Activated T-helper 1 cell treated with anti-CD3 and anti-CD28 coated beads, Interleukin-12 subunit alpha, Interleukin-12 subunit beta, Interleukin-2, Interleukin-4 antibody, amounts not matched to agents 30 ng/mL and 10 ng/mL and 1 ng/mL, durations not matched to agents 14 hours and 24 hours and 36 hours (primary cell): ENCODE results near the gene TNFSF12. TPM values are rescaled to one million over a fixed set of nuclear protein-coding genes. Genes with fewer than 3 reads are reported as not detected.

Source experiments
- DNase-seq: peaks from one replicate; pipeline ENCODE4 v3.0.0; 2021; ENCODE audit warnings: low spot score
- H3K27ac Mint-ChIP-seq: one replicate; pipeline ENCODE4 v1.8.0; 2021; ENCODE audit warnings: mild to moderate bottlenecking, mixed read lengths
- H3K27me3 Mint-ChIP-seq: one replicate; pipeline ENCODE4 v1.8.0; 2022; ENCODE audit warnings: mild to moderate bottlenecking, moderate library complexity, mixed read lengths; ENCODE audit not compliant: insufficient read depth
- H3K36me3 Mint-ChIP-seq: one replicate; pipeline ENCODE4 v1.8.0; 2021; ENCODE audit warnings: low read depth, mixed read lengths
- H3K4me1 Mint-ChIP-seq: one replicate; pipeline ENCODE4 v1.8.0; 2021; ENCODE audit warnings: low read depth, mixed read lengths
- H3K4me3 Mint-ChIP-seq: one replicate; pipeline ENCODE4 v1.8.0; 2021; ENCODE audit warnings: mild to moderate bottlenecking, moderate library complexity, mixed read lengths
- H3K9me3 Mint-ChIP-seq: one replicate; pipeline ENCODE4 v1.8.0; 2021; ENCODE audit warnings: mixed read lengths
- intact Hi-C: fragments of 100-400 bp; cut with micrococcal nuclease; formaldehyde crosslinking; loops from one replicate; pipeline ENCODE4 v1.15.1; 2024
- total RNA-seq: library from RNA; stranded (reverse); gene quantifications from 2 replicates; pipeline ENCODE4 v1.2.3, GENCODE V29; 2022

The TNFSF12 gene
- total RNA-seq, 1 donor from 2014 or later: 26.5 TPM

GRCh38 chr17:7576432-7576937 lies 27.6 kb downstream of the TNFSF12 start:
- intact Hi-C loops: no loop called here
- H3K27ac Mint-ChIP-seq: peak overlapping the region; percentile 46
- H3K4me1 Mint-ChIP-seq: peaks cover 81% of the 10 kb centered on the region
- H3K36me3 Mint-ChIP-seq: peaks cover 78% of the 10 kb centered on the region
- H3K4me3 Mint-ChIP-seq: peak overlapping the region; percentile 94
- peaks cover 2% of the 10 kb centered on the region for H3K27me3 Mint-ChIP-seq
- no peak for DNase-seq
- no peaks in the 10 kb centered on the region for H3K9me3 Mint-ChIP-seq

GRCh38 chr17:7577327-7578199 lies 28.7 kb downstream of the TNFSF12 start:
- Mint-ChIP-seq H3K4me3 (peak overlapping the region; percentile 94), H3K27ac (peak overlapping the region; percentile 31), H3K27me3 (peaks cover 2% of the 10 kb centered on the region), H3K9me3 (no peaks in the 10 kb centered on the region), H3K4me1 (peaks cover 79% of the 10 kb centered on the region), H3K36me3 (peaks cover 76% of the 10 kb centered on the region)
- intact Hi-C loops: loop anchor here (2.0 kb wide), 1 partner anchor 17 kb away; the partner anchor contains the start of gene SENP3
- DNase-seq: no peak

- H3K27ac Mint-ChIP-seq: peak within 1 kb of the TSS; percentile 86
- DNase-seq: peak; percentile 37
- H3K9me3 Mint-ChIP-seq: no peaks in the 10 kb centered on the region
- H3K27me3 Mint-ChIP-seq: no peaks in the 10 kb centered on the region
- intact Hi-C loops: loop anchor here (2.0 kb wide), 1 partner anchor 18 kb away; the partner anchor contains the start of gene SENP3
- peak within 1 kb of the TSS; percentile 76 for H3K4me3 Mint-ChIP-seq
- peaks cover 81% of the 10 kb centered on the region for H3K4me1 Mint-ChIP-seq
- H3K36me3 Mint-ChIP-seq: peaks cover 69% of the 10 kb centered on the region
These were observed 30.4 kb downstream of the TNFSF12 start, which contains the start of gene CD68 for GRCh38 chr17:7579001-7579833. Gene CD68, plus strand, starts transcription at chr17:7579638. Its CDS starts 40 bp downstream, at chr17:7579678.

- intact Hi-C loops: loop anchor here (2.0 to 10.0 kb wide), 2 partner anchors 19 to 575 kb away; partner anchors contain the start of genes PER1 and SENP3
- Mint-ChIP-seq H3K9me3 (no peaks in the 10 kb centered on the region), H3K36me3 (peaks cover 64% of the 10 kb centered on the region), H3K4me1 (peaks cover 80% of the 10 kb centered on the region), H3K4me3 (peak overlapping the region; percentile 76), H3K27ac (peak overlapping the region; percentile 86), H3K27me3 (no peaks in the 10 kb centered on the region)
- DNase-seq: no peak
These were observed 31.2 kb downstream of the TNFSF12 start for GRCh38 chr17:7579834-7580603.

- Mint-ChIP-seq H3K4me3 (peak overlapping the region; percentile 15), H3K27me3 (no peaks in the 10 kb centered on the region), H3K36me3 (peaks cover 60% of the 10 kb centered on the region), H3K4me1 (peaks cover 79% of the 10 kb centered on the region), H3K27ac (peak overlapping the region; percentile 82), H3K9me3 (no peaks in the 10 kb centered on the region)
- intact Hi-C loops: loop anchor here (10.0 kb wide), 1 partner anchor 574 kb away; the partner anchor contains the start of gene PER1
- DNase-seq: no peak
These were observed 32.0 kb downstream of the TNFSF12 start for GRCh38 chr17:7580604-7581575.

GRCh38 chr17:7582396-7583252 lies 33.8 kb downstream of the TNFSF12 start:
- Mint-ChIP-seq H3K4me1 (peaks cover 63% of the 10 kb centered on the region), H3K4me3 (peak overlapping the region; percentile 98), H3K27me3 (no peaks in the 10 kb centered on the region), H3K36me3 (peaks cover 44% of the 10 kb centered on the region), H3K27ac (peak overlapping the region; percentile 68), H3K9me3 (no peaks in the 10 kb centered on the region)
- no peak for DNase-seq
- intact Hi-C loops: loop anchor here (1.0 to 10.0 kb wide), 4 partner anchors 10 to 572 kb away; partner anchors contain the start of genes PER1, POLR2A and SENP3

GRCh38 chr17:7583253-7584109 lies 34.6 kb downstream of the TNFSF12 start, which contains the start of gene MPDU1:
Gene MPDU1, plus strand, starts transcription at chr17:7583852. Its CDS starts 11 bp downstream, at chr17:7583863.
- H3K36me3 Mint-ChIP-seq: peaks cover 43% of the 10 kb centered on the region
- DNase-seq: peak; percentile 95
- peak within 1 kb of the TSS; percentile 98 for H3K4me3 Mint-ChIP-seq
- peak within 1 kb of the TSS; percentile 100 for H3K27ac Mint-ChIP-seq
- H3K9me3 Mint-ChIP-seq: no peaks in the 10 kb centered on the region
- intact Hi-C loops: loop anchor here (1.0 to 10.0 kb wide), 6 partner anchors 11 to 571 kb away; partner anchors contain the start of genes PER1, POLR2A, SENP3 and WRAP53
- peaks cover 54% of the 10 kb centered on the region for H3K4me1 Mint-ChIP-seq
- no peaks in the 10 kb centered on the region for H3K27me3 Mint-ChIP-seq

GRCh38 chr17:7586673-7587419 lies 38.0 kb downstream of the TNFSF12 start:
- intact Hi-C loops: loop anchor here (10.0 kb wide), 1 partner anchor 568 kb away; the partner anchor contains the start of gene PER1
- peaks cover 27% of the 10 kb centered on the region for H3K4me1 Mint-ChIP-seq
- H3K4me3 Mint-ChIP-seq: no peak overlapping the region
- H3K36me3 Mint-ChIP-seq: peaks cover 32% of the 10 kb centered on the region
- no peaks in the 10 kb centered on the region for H3K27me3 Mint-ChIP-seq
- no peak overlapping the region for H3K27ac Mint-ChIP-seq
- no peaks in the 10 kb centered on the region for H3K9me3 Mint-ChIP-seq
- no peak for DNase-seq

GRCh38 chr17:7587420-7588151 lies 38.7 kb downstream of the TNFSF12 start:
- H3K27me3 Mint-ChIP-seq: no peaks in the 10 kb centered on the region
- H3K27ac Mint-ChIP-seq: peak overlapping the region; percentile 36
- peaks cover 32% of the 10 kb centered on the region for H3K36me3 Mint-ChIP-seq
- no peaks in the 10 kb centered on the region for H3K9me3 Mint-ChIP-seq
- no peak for DNase-seq
- intact Hi-C loops: loop anchor here (10.0 kb wide), 1 partner anchor 567 kb away; the partner anchor contains the start of gene PER1
- H3K4me1 Mint-ChIP-seq: peaks cover 21% of the 10 kb centered on the region
- H3K4me3 Mint-ChIP-seq: no peak overlapping the region
